Activated T-cell treated with anti-CD3 and anti-CD28 coated beads for 1 hour (primary cell): Measurements from ENCODE around the gene AHCYL2.

Experiments
- DNase-seq: peaks from one replicate; pipeline ENCODE4 v3.0.0-alpha.2; 2020; ENCODE audit warnings: low read depth

The AHCYL2 gene

GRCh38 chr7:129224251-129225205, at the start of gene AHCYL2:
TSS of gene AHCYL2 (plus strand) at chr7:129225030.
- peak; percentile 96 for DNase-seq

GRCh38 chr7:129176916-129177710, 47.7 kb upstream of the AHCYL2 start:
- DNase-seq = no peak

GRCh38 chr7:129184981-129185670, 39.7 kb upstream of the AHCYL2 start:
- no peak for DNase-seq

- no peak for DNase-seq
These were observed 38.0 kb upstream of the AHCYL2 start for GRCh38 chr7:129186749-129187260.

GRCh38 chr7:129187681-129188371, 37.0 kb upstream of the AHCYL2 start:
- no peak for DNase-seq

GRCh38 chr7:129188372-129188891, 36.4 kb upstream of the AHCYL2 start, which contains the start of gene SMO:
TSS of gene SMO (plus strand) at chr7:129188633. CDS start at chr7:129189152, 519 bp downstream.
- DNase-seq = no peak

- no peak for DNase-seq
These were observed 35.8 kb upstream of the AHCYL2 start for GRCh38 chr7:129188892-129189660.

GRCh38 chr7:129189661-129190310, 35.0 kb upstream of the AHCYL2 start:
- no peak for DNase-seq

- DNase-seq = no peak
These were observed 33.6 kb upstream of the AHCYL2 start for GRCh38 chr7:129191272-129191671.

- DNase-seq = no peak
These were observed 30.9 kb upstream of the AHCYL2 start for GRCh38 chr7:129193892-129194291.

GRCh38 chr7:129197771-129198170, 27.1 kb upstream of the AHCYL2 start:
- DNase-seq = no peak

- no peak for DNase-seq
These were observed 25.4 kb upstream of the AHCYL2 start for GRCh38 chr7:129199406-129199805.

GRCh38 chr7:129202058-129202777, 22.6 kb upstream of the AHCYL2 start:
- no peak for DNase-seq

- DNase-seq = no peak
These were observed 21.6 kb upstream of the AHCYL2 start for GRCh38 chr7:129203050-129203741.

- DNase-seq = no peak
These were observed 19.6 kb upstream of the AHCYL2 start for GRCh38 chr7:129205126-129205818.

- no peak for DNase-seq
These were observed 18.6 kb upstream of the AHCYL2 start for GRCh38 chr7:129205987-129206785.

- no peak for DNase-seq
These were observed 16.2 kb upstream of the AHCYL2 start for GRCh38 chr7:129208667-129209066.
